Type B pancreatic cell (in vitro differentiated cells): Measurements from ENCODE around the gene EML5. TPM values are rescaled to one million over a fixed set of nuclear protein-coding genes. Genes with fewer than 3 reads are reported as not detected.
"Not testable (repeated sequence)": the region's sequence is repeated elsewhere in the genome, so short reads cannot be mapped to it uniquely, and the experiment has no call there.

ENCODE experiments used
- DNase-seq: peaks from one replicate; pipeline ENCODE4 v3.0.0; 2021; ENCODE audit warnings: mixed read lengths; ENCODE audit not compliant: unreplicated experiment; ENCODE audit errors: extremely low spot score
- H3K27ac Mint-ChIP-seq: 2 replicates; pipeline ENCODE4 v1.8.0; 2021; ENCODE audit warnings: mild to moderate bottlenecking, mixed read lengths
- H3K27me3 Mint-ChIP-seq: 2 replicates; pipeline ENCODE4 v1.8.0; 2021; ENCODE audit warnings: mixed read lengths
- H3K36me3 Mint-ChIP-seq: 2 replicates; pipeline ENCODE4 v1.8.0; 2021; ENCODE audit warnings: mixed read lengths
- H3K4me1 Mint-ChIP-seq: one replicate; pipeline ENCODE4 v1.8.0; 2021; ENCODE audit warnings: mixed read lengths; ENCODE audit not compliant: unreplicated experiment
- H3K4me3 Mint-ChIP-seq: 2 replicates; pipeline ENCODE4 v1.8.0; 2021; ENCODE audit warnings: mild to moderate bottlenecking, mixed read lengths
- H3K9me3 Mint-ChIP-seq: 2 replicates; pipeline ENCODE4 v1.8.0; 2021; ENCODE audit warnings: mixed read lengths
- CTCF ChIP-seq: fragments of 200-600 bp; sonication (generic); conservative IDR thresholded peaks from 2 replicates; pipeline ENCODE4 v1.5.0; 2021; ENCODE audit warnings: antibody characterized with exemption, mild to moderate bottlenecking
- total RNA-seq: library from RNA; stranded (reverse); gene quantifications from 2 replicates; pipeline ENCODE4 v1.2.1, GENCODE V29; 2021; ENCODE audit warnings: low replicate concordance

Gene EML5
- total RNA-seq, 1 donor from 2014 or later = 3.0 TPM

- Mint-ChIP-seq H3K36me3 (no peaks in the 10 kb centered on the region), H3K4me3 (peak overlapping the region; percentile 85), H3K27me3 (peaks cover 57% of the 10 kb centered on the region), H3K9me3 (no peaks in the 10 kb centered on the region), H3K27ac (peak overlapping the region; percentile 55), H3K4me1 (peaks cover 5% of the 10 kb centered on the region)
- no peak for TF ChIP-seq CTCF
- peak; percentile 68 for DNase-seq
Observed at GRCh38 chr14:88791629-88792472, 902 bp downstream of the EML5 start.

GRCh38 chr14:88791252-88791621 is 1.5 kb downstream of the EML5 start:
- no peaks in the 10 kb centered on the region for H3K9me3 Mint-ChIP-seq

DNA sequence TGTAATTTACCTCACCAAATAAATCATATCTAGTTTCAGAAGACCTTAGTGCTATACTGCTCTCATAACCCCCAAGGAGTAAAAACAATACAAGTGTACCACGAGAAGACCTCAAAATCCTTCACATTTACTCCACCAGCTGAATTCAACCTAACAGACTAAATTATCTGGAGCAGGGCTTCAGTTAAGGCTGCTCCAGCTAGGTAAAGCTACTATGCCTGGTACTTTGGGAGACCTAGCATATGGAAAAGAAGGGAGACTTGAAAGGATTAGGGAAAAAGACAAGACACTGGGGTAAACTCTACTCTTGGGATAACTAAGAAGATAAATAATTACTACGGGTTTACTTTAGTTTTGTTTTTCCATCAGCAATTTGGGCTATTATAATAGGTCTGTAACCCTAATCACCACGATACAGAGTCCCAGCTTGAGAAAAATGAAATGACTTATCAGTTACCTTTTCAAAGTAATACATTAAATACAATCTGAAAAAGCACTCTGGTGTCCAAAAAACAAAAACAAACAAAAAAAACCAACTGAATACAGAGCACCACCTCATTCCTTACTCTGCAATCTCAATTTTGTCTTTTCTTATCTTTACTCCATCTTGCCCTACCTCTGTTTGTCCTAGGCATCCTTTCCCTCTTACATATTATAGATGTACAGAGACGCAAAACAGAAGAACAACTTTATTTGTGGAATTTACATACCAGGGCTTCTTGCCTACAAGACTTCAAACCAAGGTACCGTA is 2.1 kb downstream of the EML5 start:
- H3K9me3 Mint-ChIP-seq = no peaks in the 10 kb centered on the region
- no peak for DNase-seq
- H3K4me1 Mint-ChIP-seq = peaks cover 5% of the 10 kb centered on the region
- H3K36me3 Mint-ChIP-seq = no peaks in the 10 kb centered on the region
- H3K27ac Mint-ChIP-seq = no peak overlapping the region
- H3K27me3 Mint-ChIP-seq = peaks cover 63% of the 10 kb centered on the region
- no peak for TF ChIP-seq CTCF
- H3K4me3 Mint-ChIP-seq = peak overlapping the region; percentile 85

More at GRCh38 chr14:88791252-88791621, 1.5 kb downstream of the EML5 start:
- peaks cover 60% of the 10 kb centered on the region for H3K27me3 Mint-ChIP-seq
- peaks cover 5% of the 10 kb centered on the region for H3K4me1 Mint-ChIP-seq
- DNase-seq = no peak
- TF ChIP-seq CTCF = no peak
- H3K36me3 Mint-ChIP-seq = no peaks in the 10 kb centered on the region
- H3K4me3 Mint-ChIP-seq = peak overlapping the region; percentile 85
- no peak overlapping the region for H3K27ac Mint-ChIP-seq

- not testable (repeated sequence) for H3K27ac Mint-ChIP-seq, H3K36me3 Mint-ChIP-seq, H3K4me3 Mint-ChIP-seq, DNase-seq, H3K9me3 Mint-ChIP-seq, H3K4me1 Mint-ChIP-seq
- peaks cover 63% of the 10 kb centered on the region for H3K27me3 Mint-ChIP-seq
Observed at GRCh38 chr14:88789573-88789972, 3.2 kb downstream of the EML5 start.

DNA sequence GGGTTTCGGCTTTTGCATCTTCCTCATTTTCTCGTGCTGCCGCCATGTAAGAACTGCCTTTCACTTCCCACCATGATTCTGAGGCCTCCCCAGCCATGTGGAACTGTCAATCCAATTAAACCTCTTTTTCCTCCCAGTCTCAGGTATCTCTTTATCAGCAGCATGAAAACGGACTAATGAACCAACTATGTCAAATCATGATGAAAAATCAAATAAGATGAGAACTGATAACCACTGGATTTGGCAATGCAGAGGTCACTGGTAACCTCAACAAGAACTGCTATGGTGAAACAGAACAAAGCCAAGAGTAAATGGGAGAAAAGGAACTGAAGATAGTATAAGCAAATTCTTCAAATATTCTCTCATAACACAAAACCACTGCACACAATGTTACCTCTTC is 6.0 kb downstream of the EML5 start:
- H3K36me3 Mint-ChIP-seq = no peaks in the 10 kb centered on the region
- H3K4me1 Mint-ChIP-seq = peaks cover 5% of the 10 kb centered on the region
- H3K27me3 Mint-ChIP-seq = peaks cover 44% of the 10 kb centered on the region
- no peaks in the 10 kb centered on the region for H3K9me3 Mint-ChIP-seq
- H3K4me3 Mint-ChIP-seq = no peak overlapping the region
- no peak for DNase-seq
- TF ChIP-seq CTCF = no peak
- H3K27ac Mint-ChIP-seq = no peak overlapping the region

- Mint-ChIP-seq H3K4me1 (peaks cover under 1% of the 10 kb centered on the region), H3K27me3 (peaks cover 36% of the 10 kb centered on the region), H3K36me3 (no peaks in the 10 kb centered on the region), H3K27ac (no peak overlapping the region), H3K9me3 (no peaks in the 10 kb centered on the region), H3K4me3 (no peak overlapping the region)
- DNase-seq = no peak
- no peak for TF ChIP-seq CTCF
Observed at GRCh38 chr14:88785911-88786310, 6.8 kb downstream of the EML5 start.
